Measurements from ENCODE around the gene CEP83.

DNA sequence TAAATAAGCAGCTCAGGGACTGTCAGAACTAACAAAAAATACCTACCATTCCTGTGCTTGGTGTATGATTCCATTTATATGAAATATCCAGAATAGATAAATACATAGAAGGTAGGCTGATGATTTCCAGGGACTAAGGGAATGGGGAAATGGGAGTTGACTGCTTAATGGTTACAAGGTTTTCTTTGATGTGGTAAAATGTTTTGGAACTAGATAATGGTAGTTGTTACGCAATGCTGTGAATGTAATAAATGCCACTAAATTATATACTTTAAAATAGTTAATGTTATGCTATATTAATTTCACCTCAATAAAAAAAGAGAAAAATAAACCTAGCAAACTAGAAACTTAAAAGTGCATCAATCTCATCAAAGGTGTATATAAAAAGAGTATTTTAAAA lies 41.1 kb downstream of the CEP83 start:
- TF ChIP-seq, protein P1, sequence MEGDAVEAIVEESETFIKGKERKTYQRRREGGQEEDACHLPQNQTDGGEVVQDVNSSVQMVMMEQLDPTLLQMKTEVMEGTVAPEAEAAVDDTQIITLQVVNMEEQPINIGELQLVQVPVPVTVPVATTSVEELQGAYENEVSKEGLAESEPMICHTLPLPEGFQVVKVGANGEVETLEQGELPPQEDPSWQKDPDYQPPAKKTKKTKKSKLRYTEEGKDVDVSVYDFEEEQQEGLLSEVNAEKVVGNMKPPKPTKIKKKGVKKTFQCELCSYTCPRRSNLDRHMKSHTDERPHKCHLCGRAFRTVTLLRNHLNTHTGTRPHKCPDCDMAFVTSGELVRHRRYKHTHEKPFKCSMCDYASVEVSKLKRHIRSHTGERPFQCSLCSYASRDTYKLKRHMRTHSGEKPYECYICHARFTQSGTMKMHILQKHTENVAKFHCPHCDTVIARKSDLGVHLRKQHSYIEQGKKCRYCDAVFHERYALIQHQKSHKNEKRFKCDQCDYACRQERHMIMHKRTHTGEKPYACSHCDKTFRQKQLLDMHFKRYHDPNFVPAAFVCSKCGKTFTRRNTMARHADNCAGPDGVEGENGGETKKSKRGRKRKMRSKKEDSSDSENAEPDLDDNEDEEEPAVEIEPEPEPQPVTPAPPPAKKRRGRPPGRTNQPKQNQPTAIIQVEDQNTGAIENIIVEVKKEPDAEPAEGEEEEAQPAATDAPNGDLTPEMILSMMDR (IDR thresholded peaks at IDR 0.05), result no peak
- TF ChIP-seq EP300 (IDR thresholded peaks at IDR 0.05) (no peak), POLR2A (IDR thresholded peaks at IDR 0.05) (no peak), POLR2AphosphoS5 (IDR thresholded peaks at IDR 0.05) (no peak)

Measured in stomach (tissue), 4 donors.